Epidermal melanocyte (primary cell): ENCODE results near the gene FBXO7.
"Not testable (repeated sequence)": the region's sequence is repeated elsewhere in the genome, so short reads cannot be mapped to it uniquely, and the experiment has no call there.

ENCODE experiments used
- DNase-seq: peaks from one replicate; pipeline ENCODE4 v3.0.0; 2011; ENCODE audit warnings: low spot score; ENCODE audit not compliant: insufficient read length

FBXO7 gene

DNA sequence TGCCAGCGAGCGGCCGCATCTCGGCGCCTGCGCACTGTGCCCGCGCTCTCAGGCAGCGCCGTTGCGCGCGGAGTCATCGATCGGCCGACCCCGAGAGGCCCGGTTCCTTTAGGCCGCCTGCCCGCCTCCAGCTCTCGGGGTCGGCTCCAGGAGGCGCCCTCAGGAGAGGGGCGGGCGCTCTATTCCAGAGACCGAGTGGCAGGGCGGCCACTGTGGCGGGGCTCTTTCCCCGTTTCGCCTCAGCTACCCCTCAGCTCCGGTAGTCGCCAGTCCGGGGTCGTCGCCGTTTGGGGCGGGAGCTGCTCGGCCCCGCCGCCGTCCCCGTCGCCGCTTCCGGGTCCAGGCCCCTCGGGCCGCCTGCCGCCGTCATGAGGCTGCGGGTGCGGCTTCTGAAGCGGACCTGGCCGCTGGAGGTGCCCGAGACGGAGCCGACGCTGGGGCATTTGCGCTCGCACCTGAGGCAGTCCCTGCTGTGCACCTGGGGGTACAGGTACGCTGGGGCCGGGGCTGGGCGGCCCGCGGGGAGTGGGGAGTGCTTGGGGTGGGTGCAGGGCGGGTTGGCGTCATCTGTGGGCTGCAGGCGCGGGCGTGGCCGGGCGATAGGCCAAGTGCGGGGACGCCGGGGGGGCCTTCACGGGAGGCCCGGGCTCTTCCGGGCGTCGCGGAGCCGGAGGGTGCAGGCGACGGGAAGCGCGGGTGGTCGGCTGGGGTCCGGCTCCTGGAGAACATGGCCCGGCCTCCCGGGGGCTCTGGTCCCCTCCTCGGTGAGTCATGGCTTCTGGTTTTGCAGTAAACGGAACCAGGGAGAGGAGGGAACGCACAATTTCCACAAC lies at the start of gene FBXO7:
Gene FBXO7, plus strand, starts transcription at position 177 of the 833 bp plus-strand sequence. Its CDS starts 192 bp downstream, at position 369.
- peak; percentile 79 for DNase-seq

DNA sequence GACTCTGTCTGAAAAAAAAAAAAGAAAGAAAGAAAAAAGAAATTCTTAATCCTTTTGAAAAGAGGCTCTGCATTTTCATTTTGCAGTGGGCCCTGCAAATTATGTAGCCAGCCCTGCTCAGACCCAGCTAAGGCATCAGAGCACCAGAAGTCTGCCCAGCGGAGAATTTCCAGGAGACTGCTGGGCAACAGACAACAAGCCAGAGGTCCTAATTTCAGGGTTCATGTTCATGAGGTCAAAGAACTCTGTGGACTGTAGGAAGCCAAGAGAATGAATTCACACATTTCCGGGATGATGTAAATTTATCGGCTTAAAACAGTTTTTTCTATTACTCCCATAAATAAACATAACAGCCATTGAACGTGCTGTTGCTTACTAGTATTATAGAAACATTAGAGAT lies 47.7 kb upstream of the FBXO7 start:
- no peak for DNase-seq

DNA sequence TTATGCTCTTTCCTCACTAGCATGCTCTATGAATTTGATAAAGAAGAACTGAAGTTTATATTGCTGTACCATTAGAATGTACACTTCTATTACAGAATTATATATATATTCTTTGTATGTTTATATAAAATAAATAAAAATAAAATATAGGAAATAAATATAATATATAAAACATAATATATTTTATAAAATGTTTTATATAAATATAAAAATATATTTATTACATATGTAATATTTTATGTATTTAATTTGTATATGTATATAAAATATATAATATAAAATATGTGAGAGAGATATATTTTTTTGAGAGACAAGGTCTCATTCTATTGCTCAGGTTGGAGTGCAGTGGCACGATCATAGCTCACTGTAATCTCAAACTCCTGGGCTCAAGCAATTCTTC lies 44.3 kb upstream of the FBXO7 start:
- no peak for DNase-seq

DNA sequence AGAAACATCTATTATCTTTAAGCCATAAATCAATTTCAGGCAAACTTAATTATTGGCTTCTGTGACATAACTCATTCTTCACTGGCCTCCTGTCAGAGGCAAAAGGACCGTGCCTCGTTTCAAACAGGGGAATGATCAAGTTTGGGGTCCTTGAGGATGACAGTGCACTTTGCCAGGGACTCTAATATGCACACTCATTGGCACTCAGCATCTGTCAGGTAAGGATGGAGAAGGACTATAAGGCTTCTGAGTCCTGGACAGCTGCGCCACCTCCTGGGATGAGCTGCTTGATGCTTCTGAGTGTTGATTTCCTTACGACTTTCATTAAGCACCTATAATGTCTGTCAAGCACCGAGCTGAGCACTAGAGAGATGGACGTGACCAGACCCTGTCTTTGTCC lies 30.5 kb upstream of the FBXO7 start:
- no peak for DNase-seq

DNA sequence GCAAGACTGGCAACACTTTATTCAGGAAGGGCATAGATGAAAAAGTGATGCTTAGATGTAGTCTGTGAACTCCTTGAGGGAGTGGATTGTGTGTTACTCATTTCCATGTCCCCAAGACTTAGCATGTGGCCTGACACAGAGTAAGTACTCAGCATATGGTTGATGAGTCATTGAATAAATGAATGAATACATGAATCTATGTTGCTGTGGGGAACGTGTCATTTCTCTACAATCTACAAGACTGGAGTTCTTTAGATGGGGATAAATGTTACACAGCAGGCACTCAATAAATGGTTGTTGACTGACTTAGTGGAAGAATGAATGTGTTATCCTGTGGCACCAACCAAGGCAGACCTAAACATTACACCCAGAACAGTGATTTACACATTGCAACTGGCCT lies 28.3 kb upstream of the FBXO7 start:
- DNase-seq = no peak

DNA sequence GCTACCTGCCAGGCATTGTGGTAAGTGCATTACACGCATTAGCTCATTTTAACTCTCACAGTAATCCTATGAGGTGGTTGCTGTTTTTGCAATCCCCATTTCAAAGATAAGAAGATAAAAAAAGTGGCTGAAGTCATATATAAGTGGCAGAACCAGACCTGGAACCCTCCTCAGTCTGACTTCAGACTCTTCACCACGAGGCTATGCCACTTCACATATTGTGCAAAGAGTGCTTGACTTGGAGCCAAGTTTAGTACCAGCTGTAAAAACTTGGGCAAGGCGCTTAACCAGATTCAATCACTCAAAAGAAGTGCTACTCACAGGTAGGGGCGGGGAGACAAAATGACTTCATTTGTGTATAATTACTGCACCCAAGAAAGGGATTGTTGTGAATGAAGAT lies 25.6 kb upstream of the FBXO7 start:
- DNase-seq = no peak

DNA sequence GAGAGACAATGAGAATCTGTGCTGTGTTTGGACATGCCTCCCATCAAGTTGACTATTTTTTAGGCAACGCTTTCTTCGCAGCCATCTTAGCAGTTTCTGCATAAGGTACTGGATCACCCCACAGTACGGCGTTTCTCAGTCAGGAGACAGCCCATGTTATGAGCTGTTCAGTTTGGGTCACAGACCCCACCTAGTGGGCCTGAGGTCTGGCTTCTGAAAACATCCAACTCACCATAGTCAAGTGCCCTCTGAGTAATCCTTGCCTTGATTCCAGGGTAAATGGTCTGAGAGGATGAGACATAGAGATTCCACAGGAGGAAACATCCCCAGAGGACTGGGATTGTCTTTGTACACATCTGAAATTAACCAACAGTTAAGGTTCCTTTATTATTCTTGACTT lies 17.6 kb upstream of the FBXO7 start:
- no peak for DNase-seq

DNA sequence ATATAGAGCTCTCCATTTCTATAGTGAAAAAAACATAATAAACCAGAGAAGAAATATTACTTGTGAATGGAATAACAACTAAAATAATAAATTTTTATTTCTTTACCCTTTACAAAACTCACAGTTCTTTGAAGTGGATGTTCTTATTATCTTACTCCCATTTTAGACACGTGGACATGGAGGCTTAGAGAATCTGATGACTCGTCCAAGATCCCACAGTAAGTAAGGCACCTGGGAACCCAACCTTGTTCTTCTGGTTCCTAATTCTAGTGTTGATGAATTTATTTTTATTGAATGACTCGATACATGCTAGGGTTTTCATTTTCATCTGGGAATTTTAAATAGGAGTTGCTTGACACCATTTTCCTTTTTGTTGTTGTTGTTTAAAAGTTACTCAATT lies 12.2 kb upstream of the FBXO7 start:
- DNase-seq = no peak

DNA sequence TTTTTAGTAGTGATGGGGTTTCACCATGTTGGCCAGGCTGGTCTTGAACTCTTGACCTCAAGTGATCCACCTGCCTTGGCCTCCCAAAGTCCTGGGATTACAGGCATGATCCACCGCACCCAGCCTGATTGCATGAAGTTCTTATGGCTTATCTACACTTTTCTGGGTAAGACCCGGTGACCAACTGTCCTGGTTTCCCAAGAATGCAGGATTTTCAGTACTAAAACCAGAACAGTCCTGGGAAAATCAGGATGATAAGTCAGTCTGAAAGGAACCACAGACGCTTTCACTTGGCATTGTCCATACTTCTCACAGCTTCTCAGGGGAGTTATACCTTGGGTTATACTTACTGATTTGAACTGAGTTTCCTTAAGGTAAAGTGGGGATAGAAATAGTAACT lies 8.9 kb upstream of the FBXO7 start:
- no peak for DNase-seq

DNA sequence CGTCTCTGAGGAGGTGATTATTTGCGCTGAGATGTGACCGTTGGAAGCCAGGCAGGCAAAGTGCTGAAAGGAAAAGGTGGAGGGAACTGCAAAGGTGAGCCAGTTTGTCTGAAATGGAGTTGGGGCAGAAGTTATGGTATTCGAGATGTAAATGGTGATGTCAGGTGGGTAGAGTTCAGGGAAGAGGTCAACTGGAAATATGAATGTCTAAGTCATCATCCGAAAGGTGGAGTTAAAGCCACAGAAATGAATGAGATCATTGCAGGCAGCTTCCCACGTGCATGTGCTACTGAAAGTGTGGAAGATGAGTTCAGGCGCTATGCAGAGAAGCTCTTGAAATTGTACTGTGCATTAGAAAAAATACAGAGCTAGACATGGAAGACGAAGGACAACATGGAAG lies 8.1 kb upstream of the FBXO7 start:
- no peak for DNase-seq

DNA sequence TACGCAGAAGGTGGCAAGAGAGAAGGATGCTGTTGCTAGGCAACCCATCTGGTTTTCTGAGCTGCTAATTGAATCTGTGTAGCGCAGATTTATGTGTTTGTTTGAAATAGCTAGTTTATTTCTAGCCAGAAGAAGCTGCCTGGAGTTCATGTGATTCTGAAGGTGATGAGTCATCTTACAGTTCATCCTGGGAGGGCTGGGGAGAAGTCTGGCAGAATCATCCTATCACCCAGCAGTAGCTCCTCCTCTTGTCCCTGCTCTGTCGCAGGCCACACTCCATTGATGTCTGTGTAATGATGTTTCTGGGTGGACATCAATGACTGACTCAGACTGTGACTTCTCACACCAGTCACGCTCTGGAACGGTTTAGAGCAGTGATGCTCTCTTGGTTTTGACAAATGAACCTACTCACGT lies 4.8 kb upstream of the FBXO7 start:
- no peak for DNase-seq

DNA sequence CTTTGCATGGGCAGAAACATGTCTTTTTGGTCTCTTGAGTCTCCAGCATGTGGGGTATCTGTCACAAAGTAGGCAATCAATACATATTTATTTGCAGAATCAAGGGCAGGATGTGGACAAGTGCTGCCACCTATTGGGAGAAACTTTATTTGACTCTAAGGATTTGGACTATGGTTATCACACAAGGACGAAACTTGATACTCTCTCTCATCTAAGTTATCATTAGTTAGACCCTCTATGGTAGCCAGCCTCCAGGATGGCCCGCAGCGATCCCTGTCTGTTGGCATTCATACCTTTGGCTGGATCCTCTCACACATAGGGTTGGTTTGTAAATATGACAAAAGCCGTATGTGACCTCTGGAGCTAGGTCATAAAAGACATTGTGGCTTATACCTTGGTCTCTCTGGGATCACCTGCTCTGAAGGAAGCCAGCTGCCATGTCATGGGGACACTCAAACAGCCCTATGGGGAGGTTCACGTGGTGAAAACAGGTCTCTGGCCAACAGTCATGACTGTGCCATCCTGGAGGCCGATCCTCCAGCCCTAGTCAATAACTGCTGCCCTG lies 1.1 kb upstream of the FBXO7 start:
- DNase-seq = peak; percentile 31

DNA sequence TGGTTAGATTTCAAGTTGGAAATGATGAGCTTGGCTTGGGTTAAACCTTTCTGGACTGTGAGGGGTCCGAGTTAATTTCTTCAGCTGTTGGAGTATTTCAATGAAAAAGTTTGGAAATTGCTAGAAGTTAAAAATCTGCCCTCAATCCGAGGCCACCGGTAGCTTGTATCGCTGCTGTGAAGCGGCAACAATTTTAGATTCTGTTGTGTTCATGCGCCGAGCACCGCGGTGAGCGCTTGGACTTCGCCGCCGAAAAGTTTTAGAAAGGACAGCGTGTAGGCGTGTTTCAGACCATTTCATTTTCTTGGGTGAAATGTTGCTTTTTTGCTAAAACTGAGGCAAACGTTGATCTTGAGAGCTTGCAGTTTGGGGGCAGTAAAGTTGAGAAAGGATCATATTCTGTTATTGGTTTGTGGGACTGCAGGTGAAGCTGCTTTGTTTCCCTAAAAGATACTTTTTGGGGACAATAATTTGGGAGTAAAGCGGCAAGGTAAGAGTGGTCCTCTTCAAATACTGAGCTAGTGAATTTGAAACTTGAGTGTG lies 928 bp downstream of the FBXO7 start:
- no peak for DNase-seq

DNA sequence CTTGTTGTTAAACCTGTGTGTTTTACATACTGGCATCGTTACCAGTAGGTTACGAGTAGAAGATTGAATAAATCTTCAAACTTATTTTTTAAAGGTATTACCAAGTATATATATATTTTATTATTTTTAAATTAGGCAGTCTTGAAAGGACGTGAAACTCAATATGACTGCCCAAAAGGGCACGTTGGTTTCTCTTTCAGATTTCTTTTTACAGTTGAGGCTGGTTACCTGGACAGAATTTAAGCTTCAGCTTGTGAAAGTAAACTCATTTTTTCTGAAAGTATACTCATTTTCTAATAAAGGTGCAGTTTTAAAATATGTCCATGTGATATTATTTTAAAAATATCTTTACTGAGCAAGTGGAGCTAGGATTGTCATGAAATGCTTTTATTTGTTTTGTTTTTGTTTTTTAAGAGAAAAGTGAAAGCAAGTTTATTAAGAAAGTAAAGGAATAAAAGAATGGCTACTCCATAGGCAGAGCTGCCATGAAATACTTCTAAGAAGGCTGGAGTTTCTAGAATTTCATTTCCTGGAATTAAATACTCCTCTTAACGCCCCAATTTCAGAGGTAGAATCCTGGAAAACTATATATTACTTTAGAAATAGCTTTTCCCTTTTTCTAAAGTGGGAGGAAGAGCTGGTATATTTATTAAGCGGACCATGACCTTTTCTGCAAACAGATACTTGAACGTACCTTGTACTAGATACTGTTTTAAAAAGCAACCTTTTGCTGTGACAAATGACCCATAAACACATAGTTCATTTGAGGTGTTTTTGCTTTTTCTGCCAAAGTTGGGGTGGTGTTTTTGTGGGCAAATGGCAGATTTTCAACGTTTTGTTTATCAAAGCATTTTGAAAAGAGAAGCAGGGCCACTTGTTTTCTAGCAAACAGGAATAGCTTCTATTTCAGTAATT lies 1.9 kb downstream of the FBXO7 start:
- DNase-seq = no peak

DNA sequence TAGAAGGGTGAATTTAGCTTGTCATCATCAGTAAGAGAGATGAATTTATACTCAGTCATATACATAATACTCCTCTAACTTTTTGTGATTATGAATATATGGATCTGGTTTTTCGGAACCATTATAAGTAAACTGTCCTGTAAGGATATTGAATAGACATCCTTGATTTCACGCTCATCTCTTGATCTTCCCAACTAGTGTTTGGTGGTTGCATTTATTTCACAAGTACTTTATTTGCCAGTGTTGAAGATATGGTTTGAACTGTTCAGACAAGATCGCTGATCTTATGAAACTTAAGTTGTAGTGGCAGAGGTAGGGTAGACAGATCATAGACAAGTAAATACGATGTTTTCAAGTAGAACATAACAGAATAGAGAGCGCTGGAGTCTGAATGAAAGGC lies 3.0 kb downstream of the FBXO7 start:
- no peak for DNase-seq

DNA sequence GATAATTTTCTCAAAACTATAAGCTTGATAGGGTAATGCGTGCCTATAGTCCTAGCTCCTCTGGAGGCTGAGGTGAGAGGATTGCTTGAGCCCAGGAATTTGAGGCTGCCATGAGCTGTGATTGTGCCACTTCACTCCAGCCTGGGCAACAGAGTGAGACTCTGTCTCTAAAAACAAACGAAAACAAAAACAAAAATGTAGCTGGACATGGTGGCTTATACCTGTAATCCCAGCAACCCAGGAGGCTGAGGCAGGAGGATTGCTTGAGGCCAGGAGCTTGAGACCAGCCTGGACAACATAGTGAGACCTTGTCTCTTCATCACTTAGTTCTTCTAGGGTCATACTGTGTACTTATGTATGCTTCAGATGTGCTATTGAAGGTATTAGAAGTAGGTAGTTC lies 3.9 kb downstream of the FBXO7 start:
- not testable (repeated sequence) for DNase-seq

DNA sequence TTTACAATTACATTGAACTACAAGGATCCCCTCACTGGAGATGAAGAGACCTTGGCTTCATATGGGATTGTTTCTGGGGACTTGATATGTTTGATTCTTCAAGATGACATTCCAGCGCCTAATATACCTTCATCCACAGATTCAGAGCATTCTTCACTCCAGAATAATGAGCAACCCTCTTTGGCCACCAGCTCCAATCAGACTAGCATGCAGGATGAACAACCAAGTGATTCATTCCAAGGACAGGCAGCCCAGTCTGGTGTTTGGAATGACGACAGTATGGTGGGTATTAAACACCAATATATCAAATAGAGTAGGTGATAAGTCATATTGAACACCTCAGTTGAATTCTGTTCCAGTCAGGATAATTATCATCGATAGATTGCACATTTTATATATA lies 4.4 kb downstream of the FBXO7 start:
- DNase-seq = no peak

DNA sequence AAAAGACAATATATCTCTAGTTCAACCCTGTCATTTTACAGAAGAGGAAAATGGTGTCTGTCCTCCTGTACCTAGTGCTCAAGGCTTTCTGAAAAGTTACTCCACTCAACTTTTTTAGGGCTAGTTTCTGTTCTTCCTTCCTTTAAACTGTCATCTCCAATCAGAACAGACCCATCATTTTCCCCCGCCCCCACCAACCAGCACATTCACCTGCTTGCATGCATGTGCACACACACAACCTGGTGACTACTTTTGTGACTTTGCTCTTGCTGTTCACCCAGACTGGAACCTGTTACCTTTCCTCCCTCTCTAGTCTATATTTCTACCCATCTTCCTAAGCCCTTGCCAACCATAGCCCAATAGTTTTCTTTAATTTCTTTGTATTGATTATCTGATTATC lies 5.6 kb downstream of the FBXO7 start:
- DNase-seq = no peak

DNA sequence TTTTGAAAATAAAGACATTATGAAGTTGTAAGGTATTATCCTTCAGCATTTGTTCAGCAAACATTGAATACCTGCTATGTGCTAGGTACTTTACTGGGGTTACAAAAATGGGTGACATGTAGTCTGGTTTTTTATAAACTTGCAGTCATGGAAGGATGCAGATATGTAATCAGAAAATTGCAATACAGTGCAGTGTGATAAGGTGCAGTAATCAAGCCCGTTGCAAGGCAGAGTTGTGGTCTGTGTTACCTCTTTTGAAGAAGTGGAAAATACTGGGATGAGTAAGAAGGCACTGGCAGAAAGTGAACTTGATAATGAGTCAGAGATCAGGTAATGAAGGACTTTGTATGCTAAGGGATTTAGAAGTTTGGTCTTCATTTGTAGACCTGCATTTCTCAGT lies 8.1 kb downstream of the FBXO7 start:
- no peak for DNase-seq

DNA sequence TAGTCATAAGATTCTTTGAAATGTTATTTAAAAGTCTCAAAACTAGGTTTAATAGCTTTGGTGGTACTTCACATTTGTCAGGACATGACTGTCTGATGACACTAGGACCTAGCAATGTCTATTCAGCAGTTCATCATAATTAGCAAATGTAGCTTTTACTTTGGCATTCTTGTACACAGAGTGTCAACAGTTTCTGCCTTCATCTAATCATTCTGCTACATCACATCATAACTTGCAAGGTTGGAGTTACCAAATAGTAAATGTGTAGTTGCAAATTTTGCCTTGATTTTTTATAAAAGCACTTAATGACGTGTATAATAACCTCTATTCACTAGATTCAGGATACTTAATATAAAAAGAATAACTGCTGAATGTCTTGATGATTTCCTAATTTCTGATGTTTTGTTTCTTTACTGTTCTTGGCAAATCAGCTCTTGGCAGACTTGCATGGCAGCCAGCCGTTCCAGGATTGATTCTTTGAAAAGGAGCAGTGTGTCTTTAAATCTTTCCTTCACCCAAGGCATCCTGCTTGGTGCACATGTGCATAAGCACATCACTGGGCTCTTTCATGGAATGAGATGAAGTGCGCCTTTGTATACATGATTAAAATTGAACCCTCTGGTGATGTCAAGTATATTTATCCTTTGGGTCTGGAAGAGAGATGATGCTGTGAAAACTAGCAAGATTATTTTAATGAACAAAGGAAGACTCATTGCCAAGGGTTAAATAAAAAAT lies 12.2 kb downstream of the FBXO7 start:
- DNase-seq = peak; percentile 70

DNA sequence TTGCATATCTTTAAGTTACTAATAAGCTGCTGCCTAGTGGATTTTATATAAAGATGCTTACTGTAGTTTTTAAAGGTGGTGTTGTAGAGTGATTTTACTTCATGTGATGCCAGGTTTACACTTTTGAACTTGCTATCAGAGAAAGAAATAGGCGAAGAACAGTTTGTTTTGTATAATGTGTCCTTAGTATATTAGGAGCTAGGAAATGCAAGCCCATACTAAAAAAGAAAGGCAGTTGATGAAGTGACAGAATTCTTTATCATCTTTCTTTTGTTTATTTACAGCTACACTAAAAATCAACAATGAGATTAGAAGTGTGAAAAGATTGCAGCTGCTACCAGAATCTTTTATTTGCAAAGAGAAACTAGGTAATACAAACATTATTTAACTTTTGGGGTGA lies 12.8 kb downstream of the FBXO7 start:
- no peak for DNase-seq
